ENCODE measurements around the gene AGFG1. TPM values are rescaled to one million over a fixed set of nuclear protein-coding genes. Genes with fewer than 3 reads are reported as not detected.
"Not testable (repeated sequence)": the region's sequence is repeated elsewhere in the genome, so short reads cannot be mapped to it uniquely, and the experiment has no call there.

The AGFG1 gene
- total RNA-seq, 1 donor from 2014 or later: 58.2 TPM

DNA sequence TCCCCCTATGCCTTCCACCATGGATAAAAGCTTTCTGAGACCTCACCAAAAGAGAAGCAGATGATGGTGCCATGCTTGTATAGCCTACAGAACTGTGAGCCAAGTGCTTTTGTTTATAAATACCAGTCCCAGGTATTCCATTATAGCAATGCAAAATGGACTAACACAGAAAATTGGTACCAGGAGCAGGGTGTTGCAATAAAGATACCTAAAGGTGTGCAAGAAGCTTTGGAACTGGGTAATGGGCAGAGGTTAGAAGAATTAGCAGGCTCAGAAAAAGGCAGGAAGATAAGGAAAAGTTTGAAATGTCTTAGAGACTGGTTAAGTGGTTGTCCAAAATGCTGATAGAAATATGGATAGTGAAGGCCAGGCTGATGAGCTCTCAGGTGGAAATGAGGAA lies 110.4 kb downstream of the AGFG1 start:
- no peak for DNase-seq (ENCODE audit: low spot score)
- intact Hi-C loops (cut with DNase I): no loop called here

DNA sequence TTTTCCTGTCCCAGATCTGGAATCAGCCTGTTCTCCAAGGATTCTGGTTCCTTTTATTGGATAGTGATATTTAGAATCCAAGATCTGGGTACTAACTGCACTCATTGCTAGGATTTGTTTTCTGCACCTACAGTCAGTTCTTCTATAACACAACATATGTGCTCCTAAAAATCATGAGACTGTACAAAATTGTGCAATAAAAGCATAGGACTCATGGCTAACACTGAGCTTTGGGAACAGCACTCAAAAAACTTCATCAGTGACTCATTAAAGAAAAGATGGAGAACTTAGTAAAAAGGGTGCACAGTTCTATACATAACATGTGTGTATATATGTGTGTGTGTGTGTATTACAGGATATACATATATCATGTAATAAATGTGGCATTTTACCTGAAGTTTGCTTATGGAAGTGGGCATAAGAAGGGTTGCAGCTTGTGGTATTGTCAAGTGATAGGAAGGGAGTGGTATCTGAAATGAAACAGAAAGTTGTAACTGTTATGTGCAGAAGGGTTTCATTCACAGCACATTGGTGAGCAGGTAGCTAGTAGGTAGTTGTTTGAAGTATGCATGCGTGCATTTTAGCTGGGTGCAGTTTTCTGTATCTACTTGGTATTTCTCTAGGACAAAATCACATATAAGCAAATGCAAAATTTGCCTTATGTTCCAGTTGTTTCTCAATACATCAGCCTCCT lies 120.9 kb downstream of the AGFG1 start:
- DNase-seq (ENCODE audit: low spot score): no peak
- intact Hi-C loops (cut with DNase I): no loop called here

DNA sequence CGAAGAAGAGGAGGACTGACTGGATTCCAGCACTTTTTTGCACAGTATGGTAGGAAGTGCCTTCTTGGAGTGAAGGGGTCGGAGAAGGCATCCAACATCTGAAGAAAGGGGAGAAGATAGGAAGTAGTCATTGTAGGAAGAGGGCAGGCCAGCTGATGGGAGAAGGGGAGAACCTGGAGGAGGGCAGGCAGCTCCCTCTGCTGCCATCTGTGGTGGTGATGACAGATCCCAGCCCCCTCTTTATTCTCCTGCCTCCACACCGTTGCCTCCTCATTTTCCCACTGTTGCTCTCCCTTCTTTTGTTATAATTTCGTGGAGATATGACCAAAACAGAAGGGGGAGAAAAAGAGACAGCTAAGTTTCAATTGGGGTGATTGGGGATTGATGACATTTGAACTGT lies 123.8 kb downstream of the AGFG1 start:
- DNase-seq (ENCODE audit: low spot score): no peak
- intact Hi-C loops (cut with DNase I): no loop called here

DNA sequence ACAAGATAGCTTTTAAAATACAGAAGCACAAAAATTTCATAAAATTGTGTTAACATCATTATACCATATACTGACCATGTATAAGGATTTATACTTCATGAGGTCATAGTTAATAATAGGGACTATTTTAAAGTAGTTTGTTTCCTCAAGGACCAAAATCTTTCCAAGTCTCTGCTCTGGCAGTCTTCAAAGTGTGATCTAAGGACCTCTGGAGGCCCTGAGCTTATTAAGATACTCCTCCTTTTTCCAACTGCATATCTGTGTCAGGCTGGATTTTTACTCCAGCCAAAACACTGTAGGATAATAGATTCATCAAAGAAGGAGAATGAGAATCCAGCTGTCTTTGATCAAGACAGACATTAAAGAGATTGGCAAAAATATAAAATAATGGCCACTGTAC lies 125.1 kb downstream of the AGFG1 start:
- DNase-seq (ENCODE audit: low spot score): no peak
- intact Hi-C loops (cut with DNase I): no loop called here

DNA sequence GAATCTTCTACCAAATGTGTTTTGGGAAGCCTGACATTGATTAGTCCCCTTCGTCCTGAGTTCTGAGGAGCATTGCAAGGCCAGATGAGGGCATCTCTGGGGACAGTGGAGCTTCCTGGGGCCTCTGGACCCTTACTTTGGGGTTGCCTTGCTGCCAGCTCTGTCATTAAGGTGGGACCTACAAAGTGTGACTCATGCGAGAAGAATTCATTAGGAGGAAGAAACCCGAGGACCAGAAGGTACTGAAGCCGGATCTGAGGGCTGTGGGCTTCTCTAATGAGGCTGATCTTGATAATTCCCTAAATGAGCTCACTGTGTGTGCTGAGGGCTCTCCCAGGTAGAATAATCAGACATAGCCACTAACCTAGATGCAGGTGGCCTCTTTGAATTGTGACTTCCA lies 126.0 kb downstream of the AGFG1 start:
- no peak for DNase-seq (ENCODE audit: low spot score)
- intact Hi-C loops (cut with DNase I): no loop called here

DNA sequence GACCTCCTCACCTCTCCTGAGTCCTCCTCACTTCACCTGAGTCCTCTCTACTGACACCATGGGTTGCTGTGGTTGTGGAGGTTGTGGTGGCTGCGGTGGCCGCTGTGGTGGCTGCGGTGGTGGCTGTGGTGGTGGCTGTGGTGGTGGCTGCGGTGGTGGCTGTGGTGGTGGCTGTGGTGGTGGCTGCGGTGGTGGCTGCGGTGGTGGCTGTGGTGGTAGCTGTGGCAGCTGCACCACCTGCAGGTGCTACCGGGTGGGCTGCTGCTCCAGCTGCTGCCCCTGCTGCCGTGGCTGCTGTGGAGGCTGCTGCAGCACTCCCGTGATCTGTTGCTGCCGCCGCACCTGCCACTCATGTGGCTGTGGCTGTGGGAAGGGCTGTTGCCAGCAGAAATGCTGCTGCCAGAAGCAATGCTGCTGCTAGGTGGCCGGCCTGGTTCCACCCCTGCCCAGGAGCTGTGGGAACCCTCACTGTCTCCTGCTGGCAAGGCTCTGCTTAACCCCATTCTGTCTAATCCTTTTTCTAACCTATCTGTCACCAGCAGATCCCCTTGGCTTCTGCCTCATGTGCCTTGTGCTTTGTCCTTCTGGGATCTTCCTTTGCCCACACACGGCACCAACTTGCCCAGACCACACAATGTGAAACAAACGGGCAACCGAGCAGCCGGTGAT lies 127.0 kb downstream of the AGFG1 start, which contains the start of gene SCYGR2:
Gene SCYGR2 (plus strand): TSS at position 59 of the 669 bp plus-strand sequence. CDS start 0 bp downstream, at position 59.
- intact Hi-C loops (cut with DNase I); DNase-seq (ENCODE audit: low spot score): not testable (repeated sequence)

DNA sequence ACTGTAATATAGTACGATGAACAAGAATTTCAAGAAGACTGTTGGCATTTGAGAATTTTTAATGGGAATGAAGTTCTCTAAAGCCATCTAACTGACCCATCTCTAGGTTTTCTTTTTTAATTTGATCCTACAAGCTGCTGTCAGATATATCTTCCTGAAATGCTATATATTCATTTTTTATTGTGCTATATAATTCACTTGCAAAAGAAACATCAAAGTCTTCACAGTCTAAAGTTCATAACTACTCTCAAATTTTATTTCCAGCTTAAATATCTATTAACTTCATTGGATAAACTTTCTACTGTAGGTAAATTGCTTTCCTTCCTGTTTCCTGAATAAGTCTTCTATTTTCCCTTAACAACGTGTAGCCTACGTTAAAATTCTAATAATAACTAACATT lies 130.4 kb downstream of the AGFG1 start:
- DNase-seq (ENCODE audit: low spot score): no peak
- intact Hi-C loops (cut with DNase I): no loop called here

DNA sequence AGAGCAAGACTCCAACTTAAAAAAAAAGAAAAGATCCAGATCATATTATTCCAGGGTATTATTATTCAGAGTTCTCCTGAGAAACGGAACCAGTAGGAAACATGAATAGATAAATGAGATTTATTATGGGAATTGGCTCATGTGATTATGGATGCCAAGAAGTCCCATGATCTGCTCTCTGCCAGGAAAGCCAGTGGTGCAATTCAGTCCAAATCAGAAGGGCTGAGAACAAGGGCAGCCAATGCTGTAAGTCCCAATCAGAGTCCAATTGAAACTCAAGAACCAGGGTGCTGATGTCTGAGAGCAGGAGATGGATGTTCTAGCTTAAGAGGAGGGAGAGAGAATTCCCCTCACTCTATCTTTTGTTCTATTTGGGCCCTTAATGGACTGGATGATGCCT lies 134.5 kb downstream of the AGFG1 start:
- no peak for DNase-seq (ENCODE audit: low spot score)
- intact Hi-C loops (cut with DNase I): no loop called here

DNA sequence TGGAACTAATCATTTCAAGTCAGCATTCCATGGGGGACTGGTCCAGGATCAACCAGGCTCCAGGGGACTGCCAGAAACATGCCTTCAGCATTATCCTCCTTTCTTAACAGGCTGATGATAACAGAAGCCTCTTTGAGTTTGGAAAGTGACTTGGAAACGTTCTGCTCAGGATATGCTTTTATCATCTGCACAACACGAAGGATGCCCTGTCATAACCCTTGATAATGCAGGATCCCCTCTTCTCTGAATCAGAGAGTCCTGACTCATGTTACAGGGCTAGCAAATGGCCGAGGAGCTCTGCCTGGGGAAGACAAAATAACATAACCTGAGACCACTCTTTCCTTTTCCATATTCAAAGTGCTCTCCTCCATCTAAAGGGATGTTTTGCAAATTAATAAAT lies 136.0 kb downstream of the AGFG1 start:
- intact Hi-C loops (cut with DNase I): no loop called here
- DNase-seq (ENCODE audit: low spot score): no peak

DNA sequence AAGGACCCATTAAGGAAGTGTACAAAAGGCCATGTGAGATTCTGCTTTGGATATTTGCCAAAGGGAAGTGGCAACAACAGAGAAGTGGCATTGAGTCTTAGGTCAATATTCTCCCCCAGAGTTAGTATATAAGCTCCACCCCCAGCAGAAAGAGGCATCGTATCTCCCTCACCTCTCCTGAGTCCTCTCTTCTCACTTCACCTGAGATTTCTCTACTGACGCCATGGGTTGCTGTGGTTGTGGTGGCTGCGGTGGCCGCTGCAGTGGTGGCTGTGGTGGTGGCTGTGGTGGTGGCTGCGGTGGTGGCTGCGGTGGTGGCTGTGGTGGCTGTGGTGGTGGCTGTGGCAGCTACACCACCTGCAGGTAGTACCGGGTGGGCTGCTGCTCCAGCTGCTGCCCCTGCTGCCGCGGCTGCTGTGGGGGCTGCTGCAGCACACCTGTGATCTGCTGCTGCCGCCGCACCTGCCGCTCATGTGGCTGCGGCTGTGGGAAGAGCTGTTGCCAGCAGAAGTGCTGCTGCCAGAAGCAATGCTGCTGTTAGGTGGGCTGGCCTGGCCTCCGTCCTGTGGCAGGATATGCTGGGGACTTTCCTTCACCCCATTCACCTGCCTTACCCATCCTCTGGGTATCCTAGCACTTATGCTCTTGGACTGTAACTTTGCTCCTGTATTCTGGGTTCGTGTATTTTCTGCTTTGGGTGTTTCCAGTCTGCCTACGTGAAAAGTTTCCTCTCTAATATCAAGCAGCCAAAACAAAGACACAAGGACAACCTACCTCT lies 136.8 kb downstream of the AGFG1 start:
- intact Hi-C loops (cut with DNase I): no loop called here
- DNase-seq (ENCODE audit: low spot score): no peak

DNA sequence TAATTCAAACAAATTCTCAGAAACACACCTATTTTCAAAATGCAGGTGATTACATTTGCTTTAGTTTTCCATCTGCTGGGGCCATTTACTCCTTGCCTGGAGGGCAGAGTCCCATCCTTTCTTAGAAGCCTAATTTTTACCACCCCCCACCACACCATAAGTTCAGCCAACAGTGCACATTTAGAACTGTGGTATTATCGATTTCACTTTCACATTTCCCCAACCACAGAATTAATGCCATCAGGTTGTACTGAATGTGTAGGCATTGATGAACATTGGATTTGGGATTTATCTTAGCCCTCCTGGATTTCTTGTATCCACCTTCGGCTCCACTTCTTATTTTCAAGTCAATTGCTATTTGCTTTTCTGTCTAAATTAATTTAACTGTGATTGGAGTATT lies 138.2 kb downstream of the AGFG1 start:
- intact Hi-C loops (cut with DNase I): no loop called here
- DNase-seq (ENCODE audit: low spot score): no peak

Small RNAs within 50 kb of the gene (microRNA-seq; reads per million reads assigned to microRNA genes)
- gene MIR5703: not detected

Other genes with a start within 250 kb of the AGFG1 start
- gene MFF, start 146.9 kb upstream of the AGFG1 start, total RNA-seq: 75.6 TPM
- not detected for gene TM4SF20, start 92.8 kb upstream of the AGFG1 start, total RNA-seq
- not detected for gene SCYGR1, start 84.2 kb upstream of the AGFG1 start, total RNA-seq
- gene SCYGR2, start 126.7 kb downstream of the AGFG1 start, total RNA-seq: not detected
- not detected for gene SCYGR3, start 142.7 kb downstream of the AGFG1 start, total RNA-seq
- not detected for gene SCYGR4, start 145.3 kb downstream of the AGFG1 start, total RNA-seq
- not detected for gene SCYGR5, start 194.6 kb downstream of the AGFG1 start, total RNA-seq
- 0.38 TPM for gene SLC19A3, start 245.9 kb downstream of the AGFG1 start, total RNA-seq

All from cardiac septum (tissue), 1 donor.